Measurements from ENCODE around the gene IPO11. TPM values are rescaled to one million over a fixed set of nuclear protein-coding genes. Genes with fewer than 3 reads are reported as not detected.
"Not testable (repeated sequence)": the region's sequence is repeated elsewhere in the genome, so short reads cannot be mapped to it uniquely, and the experiment has no call there.

IPO11 gene
- total RNA-seq, 1 experiment from 2014 or later = 38.4 TPM

GRCh38 chr5:62514510-62515119 lies 102.1 kb downstream of the IPO11 start:
- Histone ChIP-seq H3K27me3 (no peaks in the 10 kb centered on the region), H3K27ac (no peak overlapping the region), H3K4me3 (no peak overlapping the region), H3K36me3 (peaks cover 32% of the 10 kb centered on the region), H3K4me1 (no peaks in the 10 kb centered on the region), H3K9me3 (replicated peaks) (no peaks in the 10 kb centered on the region)
- no peak for DNase-seq

- peak in 1 of 2 experiments; percentile 39 for DNase-seq
- H3K4me3 ChIP-seq; H3K4me1 ChIP-seq; H3K9me3 ChIP-seq (replicated peaks); H3K27me3 ChIP-seq; H3K27ac ChIP-seq: not testable (repeated sequence)
- H3K36me3 ChIP-seq = peaks cover 29% of the 10 kb centered on the region
Measured at GRCh38 chr5:62520812-62521211, 108.2 kb downstream of the IPO11 start.

- Histone ChIP-seq H3K4me3 (no peak overlapping the region), H3K9me3 (replicated peaks) (no peaks in the 10 kb centered on the region), H3K36me3 (peaks cover 29% of the 10 kb centered on the region), H3K4me1 (no peaks in the 10 kb centered on the region), H3K27me3 (no peaks in the 10 kb centered on the region), H3K27ac (no peak overlapping the region)
- DNase-seq = no peak
Measured at GRCh38 chr5:62521319-62521718, 108.8 kb downstream of the IPO11 start.

- Histone ChIP-seq H3K9me3 (replicated peaks) (no peaks in the 10 kb centered on the region), H3K27ac (no peak overlapping the region), H3K27me3 (no peaks in the 10 kb centered on the region), H3K4me3 (no peak overlapping the region), H3K4me1 (no peaks in the 10 kb centered on the region), H3K36me3 (peaks cover 26% of the 10 kb centered on the region)
- DNase-seq = no peak
Measured at GRCh38 chr5:62522811-62523210, 110.2 kb downstream of the IPO11 start.

- Histone ChIP-seq H3K36me3 (peaks cover 19% of the 10 kb centered on the region), H3K27me3 (no peaks in the 10 kb centered on the region), H3K27ac (no peak overlapping the region), H3K4me1 (no peaks in the 10 kb centered on the region), H3K4me3 (no peak overlapping the region), H3K9me3 (replicated peaks) (no peaks in the 10 kb centered on the region)
- DNase-seq = no peak
Measured at GRCh38 chr5:62533597-62533996, 121.0 kb downstream of the IPO11 start.

GRCh38 chr5:62534461-62535236 lies 122.1 kb downstream of the IPO11 start:
- Histone ChIP-seq H3K36me3 (peaks cover 26% of the 10 kb centered on the region), H3K9me3 (replicated peaks) (no peaks in the 10 kb centered on the region), H3K4me3 (no peak overlapping the region), H3K4me1 (no peaks in the 10 kb centered on the region), H3K27me3 (no peaks in the 10 kb centered on the region), H3K27ac (no peak overlapping the region)
- DNase-seq = no peak

- peaks cover 20% of the 10 kb centered on the region for H3K36me3 ChIP-seq
- no peaks in the 10 kb centered on the region for H3K4me1 ChIP-seq
- no peaks in the 10 kb centered on the region for H3K9me3 ChIP-seq (replicated peaks)
- no peak overlapping the region for H3K4me3 ChIP-seq
- DNase-seq = no peak
- H3K27me3 ChIP-seq = no peaks in the 10 kb centered on the region
- no peak overlapping the region for H3K27ac ChIP-seq
Measured at GRCh38 chr5:62536232-62536631, 123.7 kb downstream of the IPO11 start.

GRCh38 chr5:62536783-62537182 lies 124.2 kb downstream of the IPO11 start:
- Histone ChIP-seq H3K27ac (no peak overlapping the region), H3K9me3 (replicated peaks) (no peaks in the 10 kb centered on the region), H3K36me3 (peaks cover 19% of the 10 kb centered on the region), H3K4me1 (no peaks in the 10 kb centered on the region), H3K4me3 (no peak overlapping the region), H3K27me3 (no peaks in the 10 kb centered on the region)
- no peak for DNase-seq

- Histone ChIP-seq H3K9me3 (replicated peaks) (no peaks in the 10 kb centered on the region), H3K36me3 (peaks cover 25% of the 10 kb centered on the region), H3K27me3 (no peaks in the 10 kb centered on the region), H3K4me3 (no peak overlapping the region), H3K4me1 (no peaks in the 10 kb centered on the region), H3K27ac (no peak overlapping the region)
- DNase-seq = no peak
Measured at GRCh38 chr5:62538017-62538942, 125.7 kb downstream of the IPO11 start.

GRCh38 chr5:62542720-62543119 lies 130.2 kb downstream of the IPO11 start:
- H3K4me3 ChIP-seq = no peak overlapping the region
- DNase-seq = no peak
- H3K27me3 ChIP-seq = no peaks in the 10 kb centered on the region
- peaks cover 32% of the 10 kb centered on the region for H3K36me3 ChIP-seq
- H3K27ac ChIP-seq = no peak overlapping the region
- no peaks in the 10 kb centered on the region for H3K4me1 ChIP-seq
- no peaks in the 10 kb centered on the region for H3K9me3 ChIP-seq (replicated peaks)

GRCh38 chr5:62547945-62548630 lies 135.5 kb downstream of the IPO11 start:
- Histone ChIP-seq H3K36me3 (peaks cover 25% of the 10 kb centered on the region), H3K4me1 (no peaks in the 10 kb centered on the region), H3K27ac (no peak overlapping the region), H3K27me3 (no peaks in the 10 kb centered on the region), H3K9me3 (replicated peaks) (no peaks in the 10 kb centered on the region), H3K4me3 (no peak overlapping the region)
- no peak for DNase-seq

- no peak for DNase-seq
- no peaks in the 10 kb centered on the region for H3K27me3 ChIP-seq
- H3K9me3 ChIP-seq (replicated peaks) = no peaks in the 10 kb centered on the region
- H3K36me3 ChIP-seq = peaks cover 22% of the 10 kb centered on the region
- no peak overlapping the region for H3K4me3 ChIP-seq
- no peak overlapping the region for H3K27ac ChIP-seq
- no peaks in the 10 kb centered on the region for H3K4me1 ChIP-seq
Measured at GRCh38 chr5:62550103-62550502, 137.5 kb downstream of the IPO11 start.

- DNase-seq = no peak
- Histone ChIP-seq H3K36me3 (peaks cover 30% of the 10 kb centered on the region), H3K4me1 (no peaks in the 10 kb centered on the region), H3K4me3 (no peak overlapping the region), H3K27ac (no peak overlapping the region), H3K27me3 (no peaks in the 10 kb centered on the region), H3K9me3 (replicated peaks) (no peaks in the 10 kb centered on the region)
Measured at GRCh38 chr5:62555930-62556329, 143.4 kb downstream of the IPO11 start.

- Histone ChIP-seq H3K27me3 (no peaks in the 10 kb centered on the region), H3K4me3 (no peak overlapping the region), H3K27ac (no peak overlapping the region), H3K4me1 (no peaks in the 10 kb centered on the region), H3K36me3 (peaks cover 23% of the 10 kb centered on the region), H3K9me3 (replicated peaks) (no peaks in the 10 kb centered on the region)
- DNase-seq = no peak
Measured at GRCh38 chr5:62558941-62559340, 146.4 kb downstream of the IPO11 start.
